AG09319 (cell line): ENCODE measurements around the gene ZGLP1.

Experiments used
- DNase-seq: peaks from one replicate; pipeline ENCODE4 v3.0.0-alpha.2; 2010; ENCODE audit warnings: low read depth; ENCODE audit errors: extremely low read depth
- CTCF ChIP-seq: IDR thresholded peaks from 2 replicates; pipeline ENCODE4 v1.5.1; 2011; ENCODE audit warnings: low read depth, mild to moderate bottlenecking, inconsistent platforms, low read length, moderate library complexity

The ZGLP1 gene

GRCh38 chr19:10290876-10291553 is 18.6 kb downstream of the ZGLP1 start:
- no peak for DNase-seq

DNA sequence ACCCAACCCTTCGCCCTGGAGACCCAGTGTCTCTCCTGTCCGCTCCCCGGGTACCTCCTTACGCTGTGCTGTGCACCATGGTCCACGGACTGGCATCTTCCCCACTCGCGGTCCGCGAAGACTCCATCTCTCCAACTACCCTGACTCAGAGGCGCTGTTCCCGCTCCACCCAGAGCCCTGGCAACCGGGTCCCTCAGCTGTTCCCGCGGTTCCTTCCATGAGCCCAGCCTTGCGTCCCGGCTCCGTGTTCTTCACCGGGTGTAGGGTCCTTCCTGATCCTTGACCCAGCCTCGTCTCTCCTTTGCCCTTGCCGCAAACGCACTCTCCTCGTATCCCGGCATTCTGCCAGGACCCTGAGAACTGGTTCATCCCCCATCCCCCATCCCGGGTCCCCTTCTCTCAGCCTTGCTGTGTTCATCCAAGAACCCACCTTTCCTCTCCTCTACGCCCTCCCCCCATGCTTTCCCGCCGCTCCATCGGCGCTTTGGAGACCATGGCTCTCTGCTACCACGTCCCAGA is 19.2 kb downstream of the ZGLP1 start:
- DNase-seq = no peak
- no peak for TF ChIP-seq CTCF

More at GRCh38 chr19:10290876-10291553, 18.6 kb downstream of the ZGLP1 start:
- no peak for TF ChIP-seq CTCF

DNA sequence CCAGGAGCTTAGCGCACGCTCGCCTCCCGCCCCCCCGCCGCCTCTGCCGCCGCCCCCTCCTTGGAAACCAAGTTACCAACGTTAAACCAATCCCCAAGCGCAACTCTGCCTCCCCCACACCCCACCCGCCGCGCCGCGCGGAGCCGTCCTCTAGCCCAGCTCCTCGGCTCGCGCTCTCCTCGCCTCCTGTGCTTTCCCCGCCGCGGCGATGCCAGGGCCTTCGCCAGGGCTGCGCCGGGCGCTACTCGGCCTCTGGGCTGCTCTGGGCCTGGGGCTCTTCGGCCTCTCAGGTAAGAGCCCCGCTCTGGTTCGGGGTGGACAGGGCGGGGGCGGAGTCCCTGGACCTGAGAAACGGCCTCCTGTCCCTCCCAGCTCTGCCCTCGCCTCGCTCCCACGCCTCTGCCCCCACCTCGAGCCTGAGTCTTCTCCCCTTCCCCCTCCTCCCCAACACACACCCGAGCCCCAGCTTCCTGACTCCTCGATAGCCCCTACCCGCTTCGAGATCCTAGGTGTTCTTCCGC is 19.7 kb downstream of the ZGLP1 start, which contains the start of gene ICAM5:
Gene ICAM5 (plus strand): TSS at position 117 of the 521 bp plus-strand sequence. CDS start 92 bp downstream, at position 209.
- no peak for DNase-seq
- TF ChIP-seq CTCF = no peak

DNA sequence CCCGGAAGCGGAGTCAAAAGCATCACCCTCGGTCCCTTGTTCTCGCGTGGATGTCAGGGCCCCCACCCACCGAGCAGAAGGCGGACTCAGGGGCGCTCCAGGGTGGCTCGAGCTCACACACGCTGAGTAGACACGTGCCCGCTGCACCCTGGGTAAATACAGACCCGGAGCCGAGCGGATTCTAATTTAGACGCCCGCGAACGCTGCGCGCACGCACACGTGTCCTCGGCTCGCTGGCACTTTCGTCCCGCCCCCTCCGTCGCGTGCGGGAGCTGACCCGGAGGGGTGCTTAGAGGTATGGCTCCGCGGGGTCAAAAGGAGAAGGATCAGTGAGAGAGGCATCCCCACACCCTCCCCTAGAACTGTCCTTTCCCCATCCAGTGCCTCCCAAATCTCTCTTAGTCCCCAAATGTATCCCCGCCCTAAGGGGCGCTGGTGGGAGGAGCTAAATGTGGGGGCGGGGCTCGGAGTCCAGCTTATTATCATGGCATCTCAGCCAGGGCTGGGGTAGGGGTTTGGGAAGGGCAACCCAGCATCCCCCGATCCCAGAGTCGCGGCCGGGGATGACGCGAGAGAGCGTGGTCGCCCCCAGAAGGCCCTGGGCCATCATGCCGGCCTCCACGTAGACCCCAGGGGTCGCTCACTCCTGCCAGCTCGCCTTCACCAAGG is 20.3 kb downstream of the ZGLP1 start:
- no peak for TF ChIP-seq CTCF
- DNase-seq = no peak

DNA sequence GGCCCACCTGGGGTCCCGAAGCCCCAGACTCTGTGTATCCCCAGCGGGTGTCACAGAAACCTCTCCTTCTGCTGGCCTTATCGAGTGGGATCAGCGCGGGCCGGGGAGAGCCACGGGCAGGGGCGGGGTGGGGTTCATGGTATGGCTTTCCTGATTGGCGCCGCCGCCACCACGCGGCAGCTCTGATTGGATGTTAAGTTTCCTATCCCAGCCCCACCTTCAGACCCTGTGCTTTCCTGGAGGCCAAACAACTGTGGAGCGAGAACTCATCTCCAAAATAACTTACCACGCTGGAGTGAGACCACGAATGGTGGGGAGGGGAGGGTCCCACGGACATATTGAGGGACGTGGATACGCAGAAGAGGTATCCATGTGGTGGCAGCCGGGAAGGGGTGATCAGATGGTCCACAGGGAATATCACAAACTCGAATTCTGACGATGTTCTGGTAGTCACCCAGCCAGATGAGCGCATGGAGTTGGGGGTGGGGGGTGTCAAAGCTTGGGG is 20.9 kb downstream of the ZGLP1 start:
- no peak for DNase-seq
- TF ChIP-seq CTCF = no peak

DNA sequence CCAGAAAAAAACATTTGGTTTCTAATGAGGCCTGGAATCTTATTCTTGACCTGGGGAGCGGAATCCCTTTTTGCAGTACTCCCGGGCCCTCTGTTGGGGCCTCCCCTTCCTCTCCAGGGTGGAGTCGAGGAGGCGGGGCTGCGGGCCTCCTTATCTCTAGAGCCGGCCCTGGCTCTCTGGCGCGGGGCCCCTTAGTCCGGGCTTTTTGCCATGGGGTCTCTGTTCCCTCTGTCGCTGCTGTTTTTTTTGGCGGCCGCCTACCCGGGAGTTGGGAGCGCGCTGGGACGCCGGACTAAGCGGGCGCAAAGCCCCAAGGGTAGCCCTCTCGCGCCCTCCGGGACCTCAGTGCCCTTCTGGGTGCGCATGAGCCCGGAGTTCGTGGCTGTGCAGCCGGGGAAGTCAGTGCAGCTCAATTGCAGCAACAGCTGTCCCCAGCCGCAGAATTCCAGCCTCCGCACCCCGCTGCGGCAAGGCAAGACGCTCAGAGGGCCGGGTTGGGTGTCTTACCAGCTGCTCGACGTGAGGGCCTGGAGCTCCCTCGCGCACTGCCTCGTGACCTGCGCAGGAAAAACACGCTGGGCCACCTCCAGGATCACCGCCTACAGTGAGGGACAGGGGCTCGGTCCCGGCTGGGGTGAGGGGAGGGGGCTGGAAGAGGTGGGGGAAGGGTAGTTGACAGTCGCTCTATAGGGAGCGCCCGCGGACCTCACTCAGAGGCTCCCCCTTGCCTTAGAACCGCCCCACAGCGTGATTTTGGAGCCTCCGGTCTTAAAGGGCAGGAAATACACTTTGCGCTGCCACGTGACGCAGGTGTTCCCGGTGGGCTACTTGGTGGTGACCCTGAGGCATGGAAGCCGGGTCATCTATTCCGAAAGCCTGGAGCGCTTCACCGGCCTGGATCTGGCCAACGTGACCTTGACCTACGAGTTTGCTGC is 22.5 kb downstream of the ZGLP1 start, which contains the start of gene ICAM4:
Gene ICAM4 (plus strand): TSS at position 153 of the 935 bp plus-strand sequence. CDS start 58 bp downstream, at position 211.
- no peak for DNase-seq
- TF ChIP-seq CTCF = no peak
